CD14-positive monocyte (primary cell): Measurements from ENCODE around the gene ZFHX3. TPM values are rescaled to one million over a fixed set of nuclear protein-coding genes. Genes with fewer than 3 reads are reported as not detected.
A peak's percentile ranks its signal among the peaks of the same experiment; 100 is the strongest.

Experiments used
- DNase-seq, 3 donors: peaks; one replicate each; pipeline ENCODE4 v3.0.0-alpha.2; 2011 to 2022
- H2AFZ ChIP-seq: 2 replicates; pipeline ENCODE4 v1.6.0; 2012; ENCODE audit warnings: mild to moderate bottlenecking, low read depth, low read length, inconsistent platforms; ENCODE audit not compliant: insufficient read depth, poor library complexity, severe bottlenecking
- H3K27ac ChIP-seq, 2 donors: 1 replicate in 1 of 2; 2 replicates in 1 of 2; pipeline ENCODE4 v1.5.1; 2012 to 2013; ENCODE audit warnings: low read length in 2 of 2, control low read depth in 1 of 2, inconsistent platforms in 1 of 2, low read depth in 1 of 2, mild to moderate bottlenecking in 1 of 2
- H3K27me3 ChIP-seq, 2 donors: one replicate each; pipeline versions ENCODE4 v1.6.0 to v1.6.1; 2011 to 2013; ENCODE audit warnings: low read length in 2 of 2; ENCODE audit not compliant: control insufficient read depth in 2 of 2, insufficient read depth in 2 of 2
- H3K36me3 ChIP-seq, 2 donors: replicated peaks in 1 of 2; 1 replicate in 1 of 2; 2 replicates in 1 of 2; pipeline versions ENCODE4 v1.5.1 to v1.6.1; 2012 to 2013; ENCODE audit warnings: low read length in 2 of 2, control low read depth in 1 of 2, inconsistent platforms in 1 of 2, mild to moderate bottlenecking in 1 of 2; ENCODE audit not compliant: insufficient read depth in 2 of 2, control insufficient read depth in 1 of 2
- H3K4me1 ChIP-seq, 2 donors: 1 replicate in 1 of 2; 2 replicates in 1 of 2; pipeline versions ENCODE4 v1.5.1 to v1.6.1; 2012 to 2013; ENCODE audit warnings: low read length in 2 of 2, control low read depth in 1 of 2, inconsistent platforms in 1 of 2, mild to moderate bottlenecking in 1 of 2, moderate library complexity in 1 of 2; ENCODE audit not compliant: insufficient read depth in 2 of 2, control insufficient read depth in 1 of 2
- H3K4me2 ChIP-seq: replicated peaks from 2 replicates; pipeline ENCODE3; 2012; ENCODE audit warnings: low read length, moderate library complexity, mild to moderate bottlenecking; ENCODE audit not compliant: poor library complexity, severe bottlenecking; ENCODE audit errors: extremely low read depth
- H3K4me3 ChIP-seq, 3 experiments: fragments of 200-600 bp in 1 of 3; sonication (generic) in 1 of 3; replicated peaks in 1 of 3; 1 replicate in 2 of 3; 2 replicates in 1 of 3; pipeline ENCODE4 v1.5.1; 2011 to 2013; ENCODE audit warnings: low read length in 3 of 3, mild to moderate bottlenecking in 3 of 3, control low read depth in 2 of 3, low read depth in 2 of 3, inconsistent platforms in 1 of 3, moderate library complexity in 1 of 3
- H3K79me2 ChIP-seq: 2 replicates; pipeline ENCODE4 v1.6.0; 2012; ENCODE audit warnings: mild to moderate bottlenecking, control low read depth, inconsistent platforms, low read length, moderate library complexity; ENCODE audit not compliant: insufficient read depth
- H3K9ac ChIP-seq: 2 replicates; pipeline ENCODE4 v1.6.0; 2017; ENCODE audit warnings: low read length, mild to moderate bottlenecking; ENCODE audit not compliant: insufficient read depth, poor library complexity, severe bottlenecking
- H3K9me3 ChIP-seq, 2 donors: replicated peaks in 1 of 2; 1 replicate in 1 of 2; 2 replicates in 1 of 2; pipeline versions ENCODE4 v1.5.1 to v1.6.1; 2012 to 2013; ENCODE audit warnings: low read length in 2 of 2, control low read depth in 1 of 2; ENCODE audit not compliant: control insufficient read depth in 1 of 2, insufficient read depth in 1 of 2
- H4K20me1 ChIP-seq: 2 replicates; pipeline ENCODE4 v1.6.0; 2012; ENCODE audit warnings: mild to moderate bottlenecking, low read length, control low read depth, moderate library complexity; ENCODE audit not compliant: insufficient read depth
- H3K27ac Mint-ChIP-seq, 7 donors: one replicate each; pipeline ENCODE4 v1.8.0; 2020; ENCODE audit warnings: mild to moderate bottlenecking in 7 of 7, mixed read lengths in 7 of 7, moderate library complexity in 6 of 7, inconsistent platforms in 2 of 7
- H3K27me3 Mint-ChIP-seq, 3 donors: one replicate each; pipeline ENCODE4 v1.8.0; 2021 to 2022; ENCODE audit warnings: low read depth in 3 of 3, mild to moderate bottlenecking in 3 of 3, mixed read lengths in 3 of 3, moderate library complexity in 3 of 3, inconsistent platforms in 1 of 3
- H3K36me3 Mint-ChIP-seq, 2 donors: one replicate each; pipeline ENCODE4 v1.8.0; 2020; ENCODE audit warnings: mixed read lengths in 2 of 2, inconsistent platforms in 1 of 2, mild to moderate bottlenecking in 1 of 2
- H3K4me1 Mint-ChIP-seq: one replicate; pipeline ENCODE4 v1.8.0; 2020; ENCODE audit warnings: mild to moderate bottlenecking, mixed read lengths
- H3K4me3 Mint-ChIP-seq, 2 donors: one replicate each; pipeline ENCODE4 v1.8.0; 2020; ENCODE audit warnings: mild to moderate bottlenecking in 2 of 2, mixed read lengths in 2 of 2, moderate library complexity in 1 of 2
- H3K9me3 Mint-ChIP-seq, 7 donors: one replicate each; pipeline ENCODE4 v1.8.0; 2020 to 2022; ENCODE audit warnings: mixed read lengths in 7 of 7, mild to moderate bottlenecking in 6 of 7, moderate library complexity in 6 of 7, inconsistent platforms in 2 of 7
- CTCF ChIP-seq: fragments of 200-600 bp; IDR thresholded peaks from one replicate; pipeline ENCODE4 v1.8.0; 2022; ENCODE audit warnings: antibody characterized with exemption, mild to moderate bottlenecking
- WGBS: methylation state at CpG from one replicate; pipeline ENCODE4 v1.1.5; 2013; ENCODE audit warnings: missing lambda C conversion rate; ENCODE audit not compliant: insufficient coverage; 5-methylcytosine and 5-hydroxymethylcytosine counted together
- intact Hi-C, 2 donors: fragments of 100-400 bp; cut with micrococcal nuclease; formaldehyde crosslinking; loops; one replicate each; pipeline versions ENCODE4 v1.15.0 to v1.15.1; 2023
- polyA plus RNA-seq, 3 donors: library from polyadenylated mRNA; depleted of rRNA in 1 of 3; unstranded in 2 of 3; stranded (reverse) in 1 of 3; fragments of 300-500 nt in 2 of 3; fragments of >200 nt in 1 of 3; fragmentation: Illumina TruSeq in 2 of 3; gene quantifications; 1 replicate in 2 of 3; 2 replicates in 1 of 3; pipeline ENCODE4 v1.2.3, GENCODE V29; 2012 to 2021

The ZFHX3 gene
- polyA plus RNA-seq, 3 donors: 0.42 to 4.2 (median 0.43) TPM

GRCh38 chr16:73094371-73094770, 46.4 kb upstream of the ZFHX3 start:
- Histone ChIP-seq H3K4me1 (peaks cover 5 to 14% of the 10 kb centered on the region in 2 donors), H3K4me3 (no peak overlapping the region), H3K27me3 (no peaks in the 10 kb centered on the region), H3K27ac (no peak overlapping the region), H3K4me2 (no peak overlapping the region), H2AFZ (no peak overlapping the region), H3K79me2 (no peaks in the 10 kb centered on the region), H3K9me3 (no peaks in the 10 kb centered on the region), H3K36me3 (no peaks in the 10 kb centered on the region), H4K20me1 (no peaks in the 10 kb centered on the region), H3K9ac (no peak overlapping the region)
- peaks cover 12% of the 10 kb centered on the region for H3K4me1 Mint-ChIP-seq
- no peak overlapping the region for H3K4me3 Mint-ChIP-seq
- DNase-seq: no peak
- peak overlapping the region in 1 of 7 donors; percentile 5 for H3K27ac Mint-ChIP-seq
- no peaks in the 10 kb centered on the region for H3K9me3 Mint-ChIP-seq
- 80% methylated on average over 1 of the region's 6 CpGs for WGBS
- intact Hi-C loops: no loop called here
- H3K27me3 Mint-ChIP-seq: peaks cover 2 to 9% (median 3%) of the 10 kb centered on the region in 3 donors
- no peaks in the 10 kb centered on the region for H3K36me3 Mint-ChIP-seq
- no peak for TF ChIP-seq CTCF

GRCh38 chr16:73093146-73094144, 45.5 kb upstream of the ZFHX3 start:
- no peak overlapping the region for H3K4me3 Mint-ChIP-seq
- peaks cover 12% of the 10 kb centered on the region for H3K4me1 Mint-ChIP-seq
- no peaks in the 10 kb centered on the region for H4K20me1 ChIP-seq
- H3K27me3 Mint-ChIP-seq: peaks cover 1 to 9% (median 5%) of the 10 kb centered on the region in 3 donors
- no peaks in the 10 kb centered on the region for H3K79me2 ChIP-seq
- peaks cover 5 to 14% of the 10 kb centered on the region in 2 donors for H3K4me1 ChIP-seq
- H3K27ac Mint-ChIP-seq: peak overlapping the region in 1 of 7 donors; percentile 60
- no peak overlapping the region for H3K4me3 ChIP-seq
- intact Hi-C loops: no loop called here
- no peak for TF ChIP-seq CTCF
- H3K36me3 Mint-ChIP-seq: no peaks in the 10 kb centered on the region
- no peaks in the 10 kb centered on the region for H3K9me3 ChIP-seq
- H3K36me3 ChIP-seq: no peaks in the 10 kb centered on the region
- no peaks in the 10 kb centered on the region for H3K9me3 Mint-ChIP-seq
- H3K4me2 ChIP-seq: no peak overlapping the region
- H3K27me3 ChIP-seq: no peaks in the 10 kb centered on the region
- H3K27ac ChIP-seq: no peak overlapping the region
- H3K9ac ChIP-seq: no peak overlapping the region
- no peak for DNase-seq
- no peak overlapping the region for H2AFZ ChIP-seq
- WGBS: 97% methylated on average over 20 of the region's 32 CpGs
